Calu3 (cell line): ENCODE results near the gene GGNBP2. TPM values are rescaled to one million over a fixed set of nuclear protein-coding genes. Genes with fewer than 3 reads are reported as not detected.
A peak's percentile ranks its signal among the peaks of the same experiment; 100 is the strongest.

Experiments
- BruUV-seq: library from RNA; stranded (reverse); fragments of 400-500 nt; replicated peaks from 2 replicates; lab custom pipeline; 2021; lab: Mats Ljungman, UMichigan
- CTCF ChIA-PET: fragments of 300-600 bp; sonication (Branson Sonifier 250); formaldehyde crosslinking; loops from one replicate; lab custom pipeline; 2022; ENCODE audit warnings: antibody characterized with exemption; lab: Charles Lee
- DNase-seq: peaks from one replicate; pipeline ENCODE4 v3.0.0; 2022
- H3K27ac Mint-ChIP-seq: one replicate; pipeline ENCODE4 v1.8.0; 2022; ENCODE audit warnings: mixed read lengths; ENCODE audit not compliant: unreplicated experiment
- H3K27me3 Mint-ChIP-seq: one replicate; pipeline ENCODE4 v1.8.0; 2022; ENCODE audit warnings: mixed read lengths; ENCODE audit not compliant: unreplicated experiment
- H3K36me3 Mint-ChIP-seq: one replicate; pipeline ENCODE4 v1.8.0; 2022; ENCODE audit warnings: mild to moderate bottlenecking, moderate library complexity, mixed read lengths; ENCODE audit not compliant: insufficient read depth, unreplicated experiment
- H3K4me1 Mint-ChIP-seq: one replicate; pipeline ENCODE4 v1.8.0; 2022; ENCODE audit warnings: mild to moderate bottlenecking, low read depth, mixed read lengths; ENCODE audit not compliant: unreplicated experiment
- H3K4me3 Mint-ChIP-seq: one replicate; pipeline ENCODE4 v1.8.0; 2022; ENCODE audit warnings: mild to moderate bottlenecking, low read depth, moderate library complexity, mixed read lengths; ENCODE audit not compliant: unreplicated experiment
- H3K9me3 Mint-ChIP-seq: one replicate; pipeline ENCODE4 v1.8.0; 2022; ENCODE audit warnings: low read depth, mixed read lengths; ENCODE audit not compliant: unreplicated experiment
- CTCF ChIP-seq: fragments of 200-600 bp; IDR thresholded peaks from one replicate; pipeline ENCODE4 v1.8.0; 2022; ENCODE audit warnings: antibody characterized with exemption; ENCODE audit not compliant: unreplicated experiment
- intact Hi-C: fragments of 100-400 bp; cut with micrococcal nuclease; formaldehyde crosslinking; loops from one replicate; pipeline ENCODE4 v1.10.0; 2022; ENCODE audit not compliant: unreplicated experiment
- total RNA-seq: library from RNA; stranded (reverse); gene quantifications from 2 replicates; pipeline ENCODE4 v1.2.3, GENCODE V29; 2022

The GGNBP2 gene
- total RNA-seq, 1 experiment from 2014 or later: 266 TPM

- Mint-ChIP-seq H3K4me1 (peaks cover 23% of the 10 kb centered on the region), H3K9me3 (no peaks in the 10 kb centered on the region), H3K27ac (peak overlapping the region; percentile 93), H3K4me3 (peak overlapping the region; percentile 99), H3K36me3 (peaks cover 80% of the 10 kb centered on the region), H3K27me3 (no peaks in the 10 kb centered on the region)
- DNase-seq: peak; percentile 93
- CTCF ChIA-PET: interaction anchor here (0.9 to 3.9 kb wide), 12 partner anchors 10 to 68 kb away, joined by 3 to 58 read pairs (median 4); partner anchors contain the start of genes DHRS11, GGNBP2 and MRM1
- intact Hi-C loops: no loop called here
- peak; percentile 100 for TF ChIP-seq CTCF
- no TSS peak for BruUV-seq
Measured at GRCh38 chr17:36533935-36534839, 10.5 kb upstream of the GGNBP2 start.

GRCh38 chr17:36534840-36535668, 9.7 kb upstream of the GGNBP2 start, which contains the start of the genes MYO19 and PIGW:
TSS of gene MYO19 (minus strand) at chr17:36534868. CDS start at chr17:36532538, 2,330 bp downstream.
TSS of gene PIGW (plus strand) at chr17:36534987. CDS start at chr17:36537102, 2,115 bp downstream.
- Mint-ChIP-seq H3K27ac (peak within 1 kb of the TSS; percentile 93), H3K27me3 (no peaks in the 10 kb centered on the region), H3K9me3 (no peaks in the 10 kb centered on the region), H3K36me3 (peaks cover 76% of the 10 kb centered on the region), H3K4me1 (peaks cover 23% of the 10 kb centered on the region), H3K4me3 (peak within 1 kb of the TSS; percentile 99)
- intact Hi-C loops: no loop called here
- TF ChIP-seq CTCF: peak; percentile 62
- CTCF ChIA-PET: interaction anchor here (0.9 to 3.9 kb wide), 11 partner anchors 10 to 67 kb away, joined by 3 to 58 read pairs (median 4); partner anchors contain the start of genes DHRS11, GGNBP2 and MRM1
- no TSS peak for BruUV-seq
- peak; percentile 100 for DNase-seq

- peaks cover 73% of the 10 kb centered on the region for H3K36me3 Mint-ChIP-seq
- no peaks in the 10 kb centered on the region for H3K9me3 Mint-ChIP-seq
- CTCF ChIA-PET: interaction anchor here (3.5 to 3.9 kb wide), 2 partner anchors 10 to 66 kb away, joined by 39 to 58 read pairs; partner anchors contain the start of genes GGNBP2 and MRM1
- peaks cover 23% of the 10 kb centered on the region for H3K4me1 Mint-ChIP-seq
- intact Hi-C loops: loop anchor here (1.0 kb wide), 1 partner anchor 9 kb away; the partner anchor contains the start of gene GGNBP2
- H3K27me3 Mint-ChIP-seq: no peaks in the 10 kb centered on the region
- peak overlapping the region; percentile 93 for H3K27ac Mint-ChIP-seq
- peak; percentile 8 for TF ChIP-seq CTCF
- H3K4me3 Mint-ChIP-seq: peak overlapping the region; percentile 99
- TSS peak; percentile 34 for BruUV-seq
- no peak for DNase-seq
Measured at GRCh38 chr17:36535669-36536081, 9.0 kb upstream of the GGNBP2 start.

GRCh38 chr17:36540696-36541095, 4.0 kb upstream of the GGNBP2 start:
- Mint-ChIP-seq H3K4me1 (no peaks in the 10 kb centered on the region), H3K27me3 (no peaks in the 10 kb centered on the region), H3K36me3 (peaks cover 70% of the 10 kb centered on the region), H3K9me3 (no peaks in the 10 kb centered on the region), H3K4me3 (no peak overlapping the region), H3K27ac (no peak overlapping the region)
- no TSS peak for BruUV-seq
- no peak for TF ChIP-seq CTCF
- intact Hi-C loops: no loop called here
- DNase-seq: no peak
- CTCF ChIA-PET: interaction anchor here (0.6 to 0.9 kb wide), 2 partner anchors 63 to 89 kb away, joined by 3 read pairs; no protein-coding TSS in a partner anchor
